WTC11 (cell line): ENCODE results near the gene TRIM60.

Experiments used
- ETV6 ChIP-seq: sonication (generic); formaldehyde crosslinking; IDR thresholded peaks from 2 replicates; pipeline ENCODE4 v1.8.1; 2022; ENCODE audit warnings: mild to moderate bottlenecking, missing genetic modification reagents
- MAX ChIP-seq: sonication (generic); formaldehyde crosslinking; IDR thresholded peaks from 2 replicates; pipeline ENCODE4 v1.8.0; 2022; ENCODE audit warnings: mild to moderate bottlenecking, missing genetic modification reagents
- TF ChIP-seq, protein P1 (sequence below): fragments of 200-600 bp; IDR thresholded peaks from 2 replicates; pipeline ENCODE4 v1.8.0; 2022; ENCODE audit warnings: antibody characterized with exemption

GRCh38 chr4:165016971-165017370 is 14.8 kb upstream of the TRIM60 start:
- TF ChIP-seq, protein P1, sequence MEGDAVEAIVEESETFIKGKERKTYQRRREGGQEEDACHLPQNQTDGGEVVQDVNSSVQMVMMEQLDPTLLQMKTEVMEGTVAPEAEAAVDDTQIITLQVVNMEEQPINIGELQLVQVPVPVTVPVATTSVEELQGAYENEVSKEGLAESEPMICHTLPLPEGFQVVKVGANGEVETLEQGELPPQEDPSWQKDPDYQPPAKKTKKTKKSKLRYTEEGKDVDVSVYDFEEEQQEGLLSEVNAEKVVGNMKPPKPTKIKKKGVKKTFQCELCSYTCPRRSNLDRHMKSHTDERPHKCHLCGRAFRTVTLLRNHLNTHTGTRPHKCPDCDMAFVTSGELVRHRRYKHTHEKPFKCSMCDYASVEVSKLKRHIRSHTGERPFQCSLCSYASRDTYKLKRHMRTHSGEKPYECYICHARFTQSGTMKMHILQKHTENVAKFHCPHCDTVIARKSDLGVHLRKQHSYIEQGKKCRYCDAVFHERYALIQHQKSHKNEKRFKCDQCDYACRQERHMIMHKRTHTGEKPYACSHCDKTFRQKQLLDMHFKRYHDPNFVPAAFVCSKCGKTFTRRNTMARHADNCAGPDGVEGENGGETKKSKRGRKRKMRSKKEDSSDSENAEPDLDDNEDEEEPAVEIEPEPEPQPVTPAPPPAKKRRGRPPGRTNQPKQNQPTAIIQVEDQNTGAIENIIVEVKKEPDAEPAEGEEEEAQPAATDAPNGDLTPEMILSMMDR = peak; percentile 26; the same call in 1 of the 2 replicates
- TF ChIP-seq ETV6 (CRISPR knock-in tag) = no peak
- no peak for TF ChIP-seq MAX (CRISPR knock-in tag)
